Activated CD4-positive, alpha-beta T cell treated with anti-CD3 and anti-CD28 coated beads for 4 hours (primary cell): ENCODE measurements around the gene SYTL5.

ENCODE experiments used
- DNase-seq, 2 donors: peaks; one replicate each; pipeline ENCODE4 v3.0.0-alpha.2; 2020

SYTL5 gene

GRCh38 chrX:38036466-38036865, 30.1 kb downstream of the SYTL5 start:
- no peak for DNase-seq

- no peak for DNase-seq
Measured at GRCh38 chrX:38038501-38038900, 32.1 kb downstream of the SYTL5 start.

GRCh38 chrX:38041237-38041636, 34.9 kb downstream of the SYTL5 start:
- DNase-seq: no peak

- no peak for DNase-seq
Measured at GRCh38 chrX:38044701-38045100, 38.3 kb downstream of the SYTL5 start.

- DNase-seq: no peak
Measured at GRCh38 chrX:38045538-38046096, 39.3 kb downstream of the SYTL5 start.

GRCh38 chrX:38048886-38049285, 42.5 kb downstream of the SYTL5 start:
- DNase-seq: no peak

- no peak for DNase-seq
Measured at GRCh38 chrX:38050806-38051205, 44.5 kb downstream of the SYTL5 start.

- no peak for DNase-seq
Measured at GRCh38 chrX:38052096-38052495, 45.7 kb downstream of the SYTL5 start.

- no peak for DNase-seq
Measured at GRCh38 chrX:38055170-38055847, 49.0 kb downstream of the SYTL5 start.

GRCh38 chrX:38060331-38060878, 54.1 kb downstream of the SYTL5 start:
- no peak for DNase-seq

GRCh38 chrX:38061335-38061734, 55.0 kb downstream of the SYTL5 start:
- DNase-seq: no peak

GRCh38 chrX:38066934-38067333, 60.6 kb downstream of the SYTL5 start:
- no peak for DNase-seq

- no peak for DNase-seq
Measured at GRCh38 chrX:38069273-38069672, 62.9 kb downstream of the SYTL5 start.

- no peak for DNase-seq
Measured at GRCh38 chrX:38069991-38070390, 63.6 kb downstream of the SYTL5 start.

GRCh38 chrX:38079463-38079862, 73.1 kb downstream of the SYTL5 start:
- no peak for DNase-seq

GRCh38 chrX:38080808-38081207, 74.5 kb downstream of the SYTL5 start:
- DNase-seq: no peak

GRCh38 chrX:38081909-38082308, 75.6 kb downstream of the SYTL5 start:
- no peak for DNase-seq

- no peak for DNase-seq
Measured at GRCh38 chrX:38082309-38082708, 76.0 kb downstream of the SYTL5 start.

GRCh38 chrX:38085813-38086212, 79.5 kb downstream of the SYTL5 start:
- DNase-seq: no peak

- DNase-seq: no peak
Measured at GRCh38 chrX:38086451-38087215, 80.3 kb downstream of the SYTL5 start.

- DNase-seq: no peak
Measured at GRCh38 chrX:38087594-38087993, 81.2 kb downstream of the SYTL5 start.

- DNase-seq: no peak
Measured at GRCh38 chrX:38089173-38089982, 83.0 kb downstream of the SYTL5 start.

- DNase-seq: no peak
Measured at GRCh38 chrX:38095971-38096529, 89.7 kb downstream of the SYTL5 start.
